Measurements from ENCODE around the gene H2AZ1.

- TF ChIP-seq CTCF (conservative IDR thresholded peaks at IDR 0.05) (no peak), EZH2 (IDR thresholded peaks at IDR 0.05; ENCODE audit: low read depth) (no peak)
Observed at GRCh38 chr4:99965173-99965572, 15.1 kb upstream of the H2AZ1 start.
